ENCODE measurements around the gene METRNL. TPM values are rescaled to one million over a fixed set of nuclear protein-coding genes. Genes with fewer than 3 reads are reported as not detected.
A peak's percentile ranks its signal among the peaks of the same experiment; 100 is the strongest.

Gene METRNL
- total RNA-seq, 2 experiments from 2014 or later = 23.3 to 24.1 TPM

- POLR2A ChIA-PET = no interaction called here
- Mint-ChIP-seq H3K27me3 (peaks cover 2% of the 10 kb centered on the region), H3K36me3 (ENCODE audit: low read depth) (no peaks in the 10 kb centered on the region), H3K4me3 (no peak overlapping the region), H3K9me3 (no peaks in the 10 kb centered on the region), H3K27ac (no peak overlapping the region), H3K4me1 (ENCODE audit: low read depth) (peaks cover 28% of the 10 kb centered on the region)
- DNase-seq = no peak
- ATAC-seq = no peak
- TF ChIP-seq, protein P1, sequence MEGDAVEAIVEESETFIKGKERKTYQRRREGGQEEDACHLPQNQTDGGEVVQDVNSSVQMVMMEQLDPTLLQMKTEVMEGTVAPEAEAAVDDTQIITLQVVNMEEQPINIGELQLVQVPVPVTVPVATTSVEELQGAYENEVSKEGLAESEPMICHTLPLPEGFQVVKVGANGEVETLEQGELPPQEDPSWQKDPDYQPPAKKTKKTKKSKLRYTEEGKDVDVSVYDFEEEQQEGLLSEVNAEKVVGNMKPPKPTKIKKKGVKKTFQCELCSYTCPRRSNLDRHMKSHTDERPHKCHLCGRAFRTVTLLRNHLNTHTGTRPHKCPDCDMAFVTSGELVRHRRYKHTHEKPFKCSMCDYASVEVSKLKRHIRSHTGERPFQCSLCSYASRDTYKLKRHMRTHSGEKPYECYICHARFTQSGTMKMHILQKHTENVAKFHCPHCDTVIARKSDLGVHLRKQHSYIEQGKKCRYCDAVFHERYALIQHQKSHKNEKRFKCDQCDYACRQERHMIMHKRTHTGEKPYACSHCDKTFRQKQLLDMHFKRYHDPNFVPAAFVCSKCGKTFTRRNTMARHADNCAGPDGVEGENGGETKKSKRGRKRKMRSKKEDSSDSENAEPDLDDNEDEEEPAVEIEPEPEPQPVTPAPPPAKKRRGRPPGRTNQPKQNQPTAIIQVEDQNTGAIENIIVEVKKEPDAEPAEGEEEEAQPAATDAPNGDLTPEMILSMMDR (IDR thresholded peaks at IDR 0.05) = no peak
- CTCF ChIA-PET = no interaction called here
- intact Hi-C loops (cut with micrococcal nuclease) = no loop called here
Measured at GRCh38 chr17:83069571-83069906, 9.9 kb upstream of the METRNL start.

DNA sequence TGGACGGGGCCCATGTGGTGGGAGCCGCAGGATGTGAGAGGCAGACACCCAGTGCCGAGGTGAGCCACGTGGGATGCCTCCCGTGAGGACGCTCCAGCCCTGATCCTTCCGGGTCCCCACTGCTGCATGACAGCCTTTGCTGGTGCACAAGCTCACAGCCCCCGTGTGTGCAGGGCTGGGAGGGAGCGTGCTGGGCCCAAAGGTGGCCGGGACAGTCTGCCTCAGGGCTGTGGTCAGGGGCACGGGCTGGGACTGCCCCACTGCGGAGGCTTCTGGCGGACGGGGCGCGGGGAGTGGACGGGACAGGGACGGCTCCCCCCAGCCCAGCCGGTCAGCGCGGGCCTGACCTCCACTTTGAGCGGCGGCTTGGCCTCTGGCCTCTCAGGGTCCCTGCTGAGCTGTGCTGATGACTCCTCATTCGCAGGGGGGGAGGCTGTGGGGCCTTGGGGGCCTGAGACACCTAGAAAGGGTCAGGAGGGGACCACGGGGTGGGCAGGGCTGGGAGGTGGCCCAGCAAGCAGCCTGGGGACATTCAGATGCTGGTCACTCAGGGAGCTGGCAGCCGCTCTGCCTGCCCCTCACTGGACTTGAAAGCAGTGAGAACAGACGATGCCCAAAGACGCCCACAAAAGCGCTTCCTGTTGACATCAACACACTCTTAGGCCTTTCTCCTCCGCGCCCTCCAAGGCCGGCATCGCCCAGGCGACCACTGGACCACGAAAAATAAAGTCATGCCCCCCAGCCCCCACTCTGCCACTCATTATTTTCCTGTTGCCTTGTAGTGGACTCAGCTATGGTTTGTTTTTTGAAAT lies 9.3 kb upstream of the METRNL start:
- ATAC-seq = no peak
- Mint-ChIP-seq H3K4me1 (ENCODE audit: low read depth) (peaks cover 28% of the 10 kb centered on the region), H3K36me3 (ENCODE audit: low read depth) (no peaks in the 10 kb centered on the region), H3K9me3 (no peaks in the 10 kb centered on the region), H3K27ac (no peak overlapping the region), H3K27me3 (peaks cover 2% of the 10 kb centered on the region), H3K4me3 (no peak overlapping the region)
- ChIA-PET POLR2A (no interaction called here), CTCF (no interaction called here)
- intact Hi-C loops (cut with micrococcal nuclease) = no loop called here
- no peak for DNase-seq
- TF ChIP-seq, protein P1 (IDR thresholded peaks at IDR 0.05) = no peak

DNA sequence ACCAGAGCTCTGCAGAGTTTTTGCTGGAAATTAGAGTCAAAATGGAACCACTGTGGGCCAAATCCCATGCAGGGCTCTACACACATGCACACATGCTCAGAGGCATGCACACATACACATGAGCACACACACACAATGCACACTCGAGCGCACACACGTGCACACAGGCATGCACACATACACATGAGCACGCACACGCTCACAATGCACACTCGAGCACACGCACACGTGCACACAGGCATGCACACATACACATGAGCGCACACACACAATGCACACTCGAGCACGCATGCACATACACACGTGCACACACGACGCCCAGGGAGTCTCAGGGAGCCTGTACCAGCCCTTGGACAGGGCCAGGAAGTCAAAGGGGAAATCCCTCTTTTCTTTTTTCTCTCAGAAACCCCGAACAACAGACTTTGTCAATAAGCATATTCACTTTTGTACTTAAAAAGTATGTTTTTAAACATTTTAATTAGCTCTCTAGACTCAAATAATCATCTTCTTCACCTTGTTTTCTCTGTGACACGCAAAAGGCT lies 8.5 kb upstream of the METRNL start:
- no peak overlapping the region for H3K27ac Mint-ChIP-seq
- H3K4me3 Mint-ChIP-seq = no peak overlapping the region
- TF ChIP-seq, protein P1 (IDR thresholded peaks at IDR 0.05) = no peak
- ATAC-seq = peak; percentile 29
- H3K36me3 Mint-ChIP-seq (ENCODE audit: low read depth) = no peaks in the 10 kb centered on the region
- POLR2A ChIA-PET = no interaction called here
- CTCF ChIA-PET = no interaction called here
- no peaks in the 10 kb centered on the region for H3K9me3 Mint-ChIP-seq
- intact Hi-C loops (cut with micrococcal nuclease) = no loop called here
- H3K4me1 Mint-ChIP-seq (ENCODE audit: low read depth) = peaks cover 28% of the 10 kb centered on the region
- H3K27me3 Mint-ChIP-seq = peaks cover 2% of the 10 kb centered on the region
- no peak for DNase-seq

DNA sequence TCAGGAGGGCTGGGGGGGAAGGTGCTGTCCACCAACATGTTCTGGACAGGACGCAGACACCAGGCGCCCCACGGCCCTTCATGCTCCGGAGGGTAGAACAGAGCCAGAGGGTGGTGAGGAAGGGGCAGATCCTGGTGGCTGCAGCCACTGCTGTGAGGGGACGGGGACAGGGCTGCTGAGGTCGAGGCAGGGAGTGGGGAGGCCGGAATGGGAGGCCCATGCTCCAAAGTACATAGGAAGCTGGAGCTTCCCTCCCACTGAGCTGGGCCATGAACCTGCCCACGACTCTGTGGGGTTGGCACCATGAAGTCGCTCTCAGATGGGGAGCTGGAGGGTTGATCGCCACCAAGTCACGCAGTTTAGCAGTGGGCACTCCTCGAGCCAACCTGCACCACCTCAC lies 8.0 kb upstream of the METRNL start:
- ChIA-PET CTCF (no interaction called here), POLR2A (interaction anchor here (0.9 kb wide), 1 partner anchor 23 kb away, joined by 3 read pairs; no protein-coding TSS in a partner anchor)
- Mint-ChIP-seq H3K27me3 (peaks cover 2% of the 10 kb centered on the region), H3K27ac (no peak overlapping the region), H3K36me3 (ENCODE audit: low read depth) (no peaks in the 10 kb centered on the region), H3K9me3 (no peaks in the 10 kb centered on the region), H3K4me3 (no peak overlapping the region), H3K4me1 (ENCODE audit: low read depth) (peaks cover 28% of the 10 kb centered on the region)
- ATAC-seq (no peak), DNase-seq (no peak)
- intact Hi-C loops (cut with micrococcal nuclease) = no loop called here
- TF ChIP-seq, protein P1 (IDR thresholded peaks at IDR 0.05) = no peak

DNA sequence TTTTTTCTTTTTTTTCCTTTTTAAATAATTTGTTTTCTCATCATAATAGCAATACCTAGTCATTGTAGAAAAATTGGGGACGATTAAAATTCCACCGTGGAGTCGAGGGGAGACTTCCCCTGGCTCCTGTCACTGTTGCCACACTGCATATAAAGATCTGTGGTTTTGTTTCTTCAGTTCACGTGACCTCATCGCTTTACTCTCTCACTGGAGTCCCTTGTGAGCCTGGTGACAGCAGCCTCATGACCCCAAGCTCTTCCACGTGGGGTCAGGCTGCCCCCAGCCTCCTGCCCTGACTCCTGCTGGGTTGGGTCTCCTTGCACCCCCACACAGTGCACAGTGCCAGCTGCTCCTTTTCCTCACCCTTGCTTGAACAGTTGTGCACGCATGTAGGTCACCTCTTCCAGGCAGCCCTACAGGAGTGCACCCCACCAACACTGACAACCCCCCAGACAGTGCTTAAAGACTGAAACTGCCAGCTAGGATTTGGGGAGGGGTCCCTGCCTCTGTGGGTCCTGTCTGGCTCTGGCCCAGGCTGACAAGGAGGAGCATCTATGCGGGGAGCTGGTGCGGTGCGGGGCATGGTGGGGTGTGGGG lies 7.3 kb upstream of the METRNL start:
- POLR2A ChIA-PET = interaction anchor here (0.9 to 1.6 kb wide), 2 partner anchors 23 to 24 kb away, joined by 3 read pairs; no protein-coding TSS in a partner anchor
- peaks cover 2% of the 10 kb centered on the region for H3K27me3 Mint-ChIP-seq
- H3K9me3 Mint-ChIP-seq = no peaks in the 10 kb centered on the region
- ATAC-seq (peak; percentile 66), DNase-seq (no peak)
- no peak overlapping the region for H3K4me3 Mint-ChIP-seq
- TF ChIP-seq, protein P1 (IDR thresholded peaks at IDR 0.05) = no peak
- intact Hi-C loops (cut with micrococcal nuclease) = no loop called here
- H3K27ac Mint-ChIP-seq = no peak overlapping the region
- peaks cover 28% of the 10 kb centered on the region for H3K4me1 Mint-ChIP-seq (ENCODE audit: low read depth)
- no peaks in the 10 kb centered on the region for H3K36me3 Mint-ChIP-seq (ENCODE audit: low read depth)
- CTCF ChIA-PET = no interaction called here

Measured in activated CD8-positive, alpha-beta T cell treated with anti-CD3 and anti-CD28 coated beads for 36 hours (primary cell).